ENCODE results near the gene PCDH9. TPM values are rescaled to one million over a fixed set of nuclear protein-coding genes. Genes with fewer than 3 reads are reported as not detected.

PCDH9 gene
- total RNA-seq, 2 donors from 2014 or later: 0.95 to 1.8 TPM

DNA sequence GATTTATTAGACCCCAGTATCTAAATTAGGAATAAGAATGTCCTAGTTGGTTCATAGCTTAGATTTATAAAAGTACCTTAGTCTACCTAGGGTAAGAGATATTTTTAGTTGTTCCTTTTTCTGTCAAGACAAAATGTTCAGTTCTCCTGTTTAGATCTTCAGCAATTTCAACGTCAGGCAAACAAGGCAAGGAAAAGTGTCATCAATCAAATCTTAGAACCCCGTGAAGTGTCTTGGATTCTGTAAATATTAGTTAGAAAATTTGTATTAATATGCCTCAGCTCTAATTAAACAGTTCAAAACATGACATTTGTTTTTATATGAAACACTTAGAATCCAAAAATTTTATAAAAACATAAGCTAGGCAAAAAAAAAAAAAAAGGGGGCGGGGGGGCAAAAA lies 296.6 kb downstream of the PCDH9 start:
- Mint-ChIP-seq H3K27me3 (ENCODE audit: insufficient read depth) (no peaks in the 10 kb centered on the region), H3K36me3 (ENCODE audit: low read depth) (no peaks in the 10 kb centered on the region), H3K27ac (no peak overlapping the region), H3K4me1 (no peaks in the 10 kb centered on the region), H3K9me3 (no peaks in the 10 kb centered on the region), H3K4me3 (no peak overlapping the region)
- no peak overlapping the region for H3K27ac ChIP-seq (ENCODE audit: low read depth, low read length)
- WGBS, 2 experiments (ENCODE audit: insufficient coverage in 1 of 2, insufficient read length in 1 of 2): 83% methylated on average over 2 of the region's 3 CpGs; no CpG with 5 or more reads in 1 of the 2 experiments
- H3K4me1 ChIP-seq (ENCODE audit: control insufficient read depth, insufficient read depth, low read length): no peaks in the 10 kb centered on the region
- TF ChIP-seq, protein P1, sequence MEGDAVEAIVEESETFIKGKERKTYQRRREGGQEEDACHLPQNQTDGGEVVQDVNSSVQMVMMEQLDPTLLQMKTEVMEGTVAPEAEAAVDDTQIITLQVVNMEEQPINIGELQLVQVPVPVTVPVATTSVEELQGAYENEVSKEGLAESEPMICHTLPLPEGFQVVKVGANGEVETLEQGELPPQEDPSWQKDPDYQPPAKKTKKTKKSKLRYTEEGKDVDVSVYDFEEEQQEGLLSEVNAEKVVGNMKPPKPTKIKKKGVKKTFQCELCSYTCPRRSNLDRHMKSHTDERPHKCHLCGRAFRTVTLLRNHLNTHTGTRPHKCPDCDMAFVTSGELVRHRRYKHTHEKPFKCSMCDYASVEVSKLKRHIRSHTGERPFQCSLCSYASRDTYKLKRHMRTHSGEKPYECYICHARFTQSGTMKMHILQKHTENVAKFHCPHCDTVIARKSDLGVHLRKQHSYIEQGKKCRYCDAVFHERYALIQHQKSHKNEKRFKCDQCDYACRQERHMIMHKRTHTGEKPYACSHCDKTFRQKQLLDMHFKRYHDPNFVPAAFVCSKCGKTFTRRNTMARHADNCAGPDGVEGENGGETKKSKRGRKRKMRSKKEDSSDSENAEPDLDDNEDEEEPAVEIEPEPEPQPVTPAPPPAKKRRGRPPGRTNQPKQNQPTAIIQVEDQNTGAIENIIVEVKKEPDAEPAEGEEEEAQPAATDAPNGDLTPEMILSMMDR (conservative IDR thresholded peaks at IDR 0.05): no peak
- H3K9ac ChIP-seq (ENCODE audit: extremely low read depth, low read length, poor library complexity, severe bottlenecking): no peak overlapping the region
- H3K27me3 ChIP-seq (ENCODE audit: control insufficient read depth, insufficient read depth, low read length, poor library complexity, severe bottlenecking): no peaks in the 10 kb centered on the region
- H3K9me3 ChIP-seq (ENCODE audit: control insufficient read depth, low read length): no peaks in the 10 kb centered on the region
- DNase-seq: no peak
- H3K4me3 ChIP-seq (ENCODE audit: low read length): no peak overlapping the region
- H3K36me3 ChIP-seq (ENCODE audit: control insufficient read depth, insufficient read depth, low read length): no peaks in the 10 kb centered on the region

- peaks cover 21% of the 10 kb centered on the region for H3K4me1 Mint-ChIP-seq
- H3K9me3 Mint-ChIP-seq: no peaks in the 10 kb centered on the region
- no peaks in the 10 kb centered on the region for H3K36me3 ChIP-seq (ENCODE audit: control insufficient read depth, insufficient read depth, low read length)
- no peak overlapping the region for H3K27ac Mint-ChIP-seq
- H3K27me3 ChIP-seq (ENCODE audit: control insufficient read depth, insufficient read depth, low read length, poor library complexity, severe bottlenecking): no peaks in the 10 kb centered on the region
- no peak overlapping the region for H3K4me3 Mint-ChIP-seq
- DNase-seq: no peak
- H3K9ac ChIP-seq (ENCODE audit: extremely low read depth, low read length, poor library complexity, severe bottlenecking): no peak overlapping the region
- H3K4me3 ChIP-seq (ENCODE audit: low read length): no peak overlapping the region
- no peaks in the 10 kb centered on the region for H3K27me3 Mint-ChIP-seq (ENCODE audit: insufficient read depth)
- no peaks in the 10 kb centered on the region for H3K36me3 Mint-ChIP-seq (ENCODE audit: low read depth)
- TF ChIP-seq, protein P1 (conservative IDR thresholded peaks at IDR 0.05): no peak
- no peaks in the 10 kb centered on the region for H3K4me1 ChIP-seq (ENCODE audit: control insufficient read depth, insufficient read depth, low read length)
- H3K9me3 ChIP-seq (ENCODE audit: control insufficient read depth, low read length): no peaks in the 10 kb centered on the region
- no peak overlapping the region for H3K27ac ChIP-seq (ENCODE audit: low read depth, low read length)
These were observed 302.6 kb downstream of the PCDH9 start for GRCh38 chr13:66927562-66927961.

GRCh38 chr13:66926851-66927524 lies 303.1 kb downstream of the PCDH9 start:
- no peaks in the 10 kb centered on the region for H3K9me3 Mint-ChIP-seq
- H3K27ac ChIP-seq (ENCODE audit: low read depth, low read length): no peak overlapping the region

More at GRCh38 chr13:66926851-66927524, 303.1 kb downstream of the PCDH9 start:
- Mint-ChIP-seq H3K36me3 (ENCODE audit: low read depth) (no peaks in the 10 kb centered on the region), H3K27me3 (ENCODE audit: insufficient read depth) (no peaks in the 10 kb centered on the region), H3K27ac (no peak overlapping the region), H3K4me1 (peaks cover 21% of the 10 kb centered on the region), H3K4me3 (no peak overlapping the region)
- Histone ChIP-seq H3K4me1 (ENCODE audit: control insufficient read depth, insufficient read depth, low read length) (no peaks in the 10 kb centered on the region), H3K9ac (ENCODE audit: extremely low read depth, low read length, poor library complexity, severe bottlenecking) (no peak overlapping the region), H3K4me3 (ENCODE audit: low read length) (no peak overlapping the region), H3K36me3 (ENCODE audit: control insufficient read depth, insufficient read depth, low read length) (no peaks in the 10 kb centered on the region), H3K9me3 (ENCODE audit: control insufficient read depth, low read length) (no peaks in the 10 kb centered on the region), H3K27me3 (ENCODE audit: control insufficient read depth, insufficient read depth, low read length, poor library complexity, severe bottlenecking) (no peaks in the 10 kb centered on the region)
- no peak for DNase-seq
- WGBS, 2 experiments (ENCODE audit: insufficient coverage in 1 of 2, insufficient read length in 1 of 2): 92% methylated on average over 4 to 6 of the region's 6 CpGs
- TF ChIP-seq, protein P1 (conservative IDR thresholded peaks at IDR 0.05): no peak
